ENCODE results near the gene WEE1.
"Not testable (repeated sequence)": the region's sequence is repeated elsewhere in the genome, so short reads cannot be mapped to it uniquely, and the experiment has no call there.

WEE1 gene

GRCh38 chr11:9594267-9595046 lies 21.0 kb downstream of the WEE1 start:
- no peak overlapping the region for H3K9ac ChIP-seq (ENCODE audit: low read depth in 1 of 2, low read length in 2 of 2)
- no peaks in the 10 kb centered on the region for H3K4me1 ChIP-seq (ENCODE audit: control insufficient read depth in 1 of 2, insufficient read depth in 2 of 2, low read length in 2 of 2)
- no peak overlapping the region for H3K4me3 ChIP-seq (ENCODE audit: low read depth in 1 of 2, low read length in 2 of 2)
- no peaks in the 10 kb centered on the region for H3K27me3 ChIP-seq (ENCODE audit: control insufficient read depth in 1 of 2, insufficient read depth in 2 of 2, low read length in 2 of 2)
- no peaks in the 10 kb centered on the region for H3K9me3 ChIP-seq (ENCODE audit: control insufficient read depth in 1 of 2, low read length in 2 of 2)
- H3K27ac ChIP-seq (ENCODE audit: low read depth, low read length) = no peak overlapping the region
- peaks cover 0 to 1% of the 10 kb centered on the region in 2 donors for H3K36me3 ChIP-seq (ENCODE audit: control insufficient read depth in 1 of 2, insufficient read depth in 2 of 2, low read length in 2 of 2)

GRCh38 chr11:9596926-9597464 lies 23.5 kb downstream of the WEE1 start:
- Histone ChIP-seq H3K27ac (ENCODE audit: low read depth, low read length) (no peak overlapping the region), H3K27me3 (ENCODE audit: control insufficient read depth in 1 of 2, insufficient read depth in 2 of 2, low read length in 2 of 2) (no peaks in the 10 kb centered on the region), H3K9me3 (ENCODE audit: control insufficient read depth in 1 of 2, low read length in 2 of 2) (no peaks in the 10 kb centered on the region), H3K4me3 (ENCODE audit: low read depth in 1 of 2, low read length in 2 of 2) (no peak overlapping the region), H3K4me1 (ENCODE audit: control insufficient read depth in 1 of 2, insufficient read depth in 2 of 2, low read length in 2 of 2) (peaks cover 9 to 10% of the 10 kb centered on the region in 2 donors), H3K36me3 (ENCODE audit: control insufficient read depth in 1 of 2, insufficient read depth in 2 of 2, low read length in 2 of 2) (no peaks in the 10 kb centered on the region), H3K9ac (ENCODE audit: low read depth in 1 of 2, low read length in 2 of 2) (no peak overlapping the region)

- Histone ChIP-seq H3K36me3 (ENCODE audit: control insufficient read depth in 1 of 2, insufficient read depth in 2 of 2, low read length in 2 of 2) (no peaks in the 10 kb centered on the region), H3K27ac (ENCODE audit: low read depth, low read length) (no peak overlapping the region), H3K4me1 (ENCODE audit: control insufficient read depth in 1 of 2, insufficient read depth in 2 of 2, low read length in 2 of 2) (peaks cover 9 to 10% of the 10 kb centered on the region in 2 donors), H3K4me3 (ENCODE audit: low read depth in 1 of 2, low read length in 2 of 2) (no peak overlapping the region), H3K27me3 (ENCODE audit: control insufficient read depth in 1 of 2, insufficient read depth in 2 of 2, low read length in 2 of 2) (no peaks in the 10 kb centered on the region), H3K9me3 (ENCODE audit: control insufficient read depth in 1 of 2, low read length in 2 of 2) (no peaks in the 10 kb centered on the region), H3K9ac (ENCODE audit: low read depth in 1 of 2, low read length in 2 of 2) (no peak overlapping the region)
Measured at GRCh38 chr11:9600166-9600565, 26.7 kb downstream of the WEE1 start.

- H3K4me1 ChIP-seq (ENCODE audit: control insufficient read depth in 1 of 2, insufficient read depth in 2 of 2, low read length in 2 of 2) = peaks cover 9 to 10% of the 10 kb centered on the region in 2 donors
- H3K36me3 ChIP-seq (ENCODE audit: control insufficient read depth in 1 of 2, insufficient read depth in 2 of 2, low read length in 2 of 2) = no peaks in the 10 kb centered on the region
- no peaks in the 10 kb centered on the region for H3K27me3 ChIP-seq (ENCODE audit: control insufficient read depth in 1 of 2, insufficient read depth in 2 of 2, low read length in 2 of 2)
- H3K4me3 ChIP-seq (ENCODE audit: low read depth in 1 of 2, low read length in 2 of 2) = peak overlapping the region in 1 of 2 donors; percentile 32
- H3K9me3 ChIP-seq (ENCODE audit: control insufficient read depth in 1 of 2, low read length in 2 of 2) = no peaks in the 10 kb centered on the region
- H3K27ac ChIP-seq (ENCODE audit: low read depth, low read length) = no peak overlapping the region
- H3K9ac ChIP-seq (ENCODE audit: low read depth in 1 of 2, low read length in 2 of 2) = no peak overlapping the region
Measured at GRCh38 chr11:9600644-9601036, 27.2 kb downstream of the WEE1 start.

GRCh38 chr11:9601037-9601875 lies 27.8 kb downstream of the WEE1 start:
- Histone ChIP-seq H3K27me3 (ENCODE audit: control insufficient read depth in 1 of 2, insufficient read depth in 2 of 2, low read length in 2 of 2) (no peaks in the 10 kb centered on the region), H3K27ac (ENCODE audit: low read depth, low read length) (peak overlapping the region; percentile 10), H3K9me3 (ENCODE audit: control insufficient read depth in 1 of 2, low read length in 2 of 2) (no peaks in the 10 kb centered on the region), H3K36me3 (ENCODE audit: control insufficient read depth in 1 of 2, insufficient read depth in 2 of 2, low read length in 2 of 2) (no peaks in the 10 kb centered on the region), H3K9ac (ENCODE audit: low read depth in 1 of 2, low read length in 2 of 2) (peak overlapping the region in 1 of 2 donors; percentile 25), H3K4me1 (ENCODE audit: control insufficient read depth in 1 of 2, insufficient read depth in 2 of 2, low read length in 2 of 2) (peaks cover 9 to 10% of the 10 kb centered on the region in 2 donors), H3K4me3 (ENCODE audit: low read depth in 1 of 2, low read length in 2 of 2) (peak overlapping the region; percentile 32 to 46)

- Histone ChIP-seq H3K4me1 (ENCODE audit: control insufficient read depth in 1 of 2, insufficient read depth in 2 of 2, low read length in 2 of 2) (peaks cover 9 to 10% of the 10 kb centered on the region in 2 donors), H3K36me3 (ENCODE audit: control insufficient read depth in 1 of 2, insufficient read depth in 2 of 2, low read length in 2 of 2) (no peaks in the 10 kb centered on the region), H3K27me3 (ENCODE audit: control insufficient read depth in 1 of 2, insufficient read depth in 2 of 2, low read length in 2 of 2) (no peaks in the 10 kb centered on the region), H3K27ac (ENCODE audit: low read depth, low read length) (no peak overlapping the region), H3K4me3 (ENCODE audit: low read depth in 1 of 2, low read length in 2 of 2) (peak overlapping the region in 1 of 2 donors; percentile 46), H3K9me3 (ENCODE audit: control insufficient read depth in 1 of 2, low read length in 2 of 2) (no peaks in the 10 kb centered on the region), H3K9ac (ENCODE audit: low read depth in 1 of 2, low read length in 2 of 2) (no peak overlapping the region)
Measured at GRCh38 chr11:9601876-9602199, 28.4 kb downstream of the WEE1 start.

- not testable (repeated sequence) for H3K27ac ChIP-seq (ENCODE audit: low read depth, low read length); H3K9ac ChIP-seq (ENCODE audit: low read depth in 1 of 2, low read length in 2 of 2); H3K4me3 ChIP-seq (ENCODE audit: low read depth in 1 of 2, low read length in 2 of 2); H3K27me3 ChIP-seq (ENCODE audit: control insufficient read depth in 1 of 2, insufficient read depth in 2 of 2, low read length in 2 of 2); H3K9me3 ChIP-seq (ENCODE audit: control insufficient read depth in 1 of 2, low read length in 2 of 2); H3K36me3 ChIP-seq (ENCODE audit: control insufficient read depth in 1 of 2, insufficient read depth in 2 of 2, low read length in 2 of 2)
- peaks cover 9 to 10% of the 10 kb centered on the region in 2 donors for H3K4me1 ChIP-seq (ENCODE audit: control insufficient read depth in 1 of 2, insufficient read depth in 2 of 2, low read length in 2 of 2)
Measured at GRCh38 chr11:9603214-9603613, 29.7 kb downstream of the WEE1 start.

- Histone ChIP-seq H3K4me1 (ENCODE audit: control insufficient read depth in 1 of 2, insufficient read depth in 2 of 2, low read length in 2 of 2) (peaks cover 9 to 10% of the 10 kb centered on the region in 2 donors), H3K9me3 (ENCODE audit: control insufficient read depth in 1 of 2, low read length in 2 of 2) (no peaks in the 10 kb centered on the region), H3K9ac (ENCODE audit: low read depth in 1 of 2, low read length in 2 of 2) (no peak overlapping the region), H3K27ac (ENCODE audit: low read depth, low read length) (no peak overlapping the region), H3K36me3 (ENCODE audit: control insufficient read depth in 1 of 2, insufficient read depth in 2 of 2, low read length in 2 of 2) (no peaks in the 10 kb centered on the region), H3K27me3 (ENCODE audit: control insufficient read depth in 1 of 2, insufficient read depth in 2 of 2, low read length in 2 of 2) (no peaks in the 10 kb centered on the region), H3K4me3 (ENCODE audit: low read depth in 1 of 2, low read length in 2 of 2) (no peak overlapping the region)
Measured at GRCh38 chr11:9604134-9604533, 30.7 kb downstream of the WEE1 start.

GRCh38 chr11:9605742-9606141 lies 32.3 kb downstream of the WEE1 start:
- Histone ChIP-seq H3K9ac (ENCODE audit: low read depth in 1 of 2, low read length in 2 of 2) (no peak overlapping the region), H3K36me3 (ENCODE audit: control insufficient read depth in 1 of 2, insufficient read depth in 2 of 2, low read length in 2 of 2) (no peaks in the 10 kb centered on the region), H3K9me3 (ENCODE audit: control insufficient read depth in 1 of 2, low read length in 2 of 2) (no peaks in the 10 kb centered on the region), H3K27ac (ENCODE audit: low read depth, low read length) (no peak overlapping the region), H3K4me3 (ENCODE audit: low read depth in 1 of 2, low read length in 2 of 2) (no peak overlapping the region), H3K27me3 (ENCODE audit: control insufficient read depth in 1 of 2, insufficient read depth in 2 of 2, low read length in 2 of 2) (no peaks in the 10 kb centered on the region), H3K4me1 (ENCODE audit: control insufficient read depth in 1 of 2, insufficient read depth in 2 of 2, low read length in 2 of 2) (peaks cover 9 to 10% of the 10 kb centered on the region in 2 donors)
